Measurements from ENCODE around the gene STXBP2. TPM values are rescaled to one million over a fixed set of nuclear protein-coding genes. Genes with fewer than 3 reads are reported as not detected.
"Not testable (repeated sequence)": the region's sequence is repeated elsewhere in the genome, so short reads cannot be mapped to it uniquely, and the experiment has no call there.

The STXBP2 gene
- total RNA-seq, 1 donor from 2014 or later = 48.0 TPM

DNA sequence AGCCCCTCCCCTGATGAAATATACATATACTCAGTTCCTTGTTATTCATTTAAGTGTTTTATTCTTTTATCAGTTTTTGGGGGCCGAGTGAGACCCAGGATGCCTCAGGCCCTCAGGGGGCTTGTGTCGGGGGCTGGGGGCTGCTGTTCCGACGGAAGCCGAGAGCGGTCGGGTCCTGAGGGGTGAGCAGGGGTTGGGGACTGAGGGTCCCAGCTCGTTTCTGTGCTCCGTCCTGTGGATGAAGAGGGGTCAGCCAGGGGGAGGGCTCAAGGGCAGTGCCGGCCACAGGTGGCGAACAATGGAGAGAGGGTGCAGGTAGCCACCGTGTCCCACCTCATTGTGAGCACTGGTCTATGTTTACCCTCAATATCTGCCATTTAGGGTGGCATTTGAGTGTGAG, 5.3 kb upstream of the STXBP2 start:
- DNase-seq (ENCODE audit: low spot score) = no peak
- no peak for ATAC-seq

DNA sequence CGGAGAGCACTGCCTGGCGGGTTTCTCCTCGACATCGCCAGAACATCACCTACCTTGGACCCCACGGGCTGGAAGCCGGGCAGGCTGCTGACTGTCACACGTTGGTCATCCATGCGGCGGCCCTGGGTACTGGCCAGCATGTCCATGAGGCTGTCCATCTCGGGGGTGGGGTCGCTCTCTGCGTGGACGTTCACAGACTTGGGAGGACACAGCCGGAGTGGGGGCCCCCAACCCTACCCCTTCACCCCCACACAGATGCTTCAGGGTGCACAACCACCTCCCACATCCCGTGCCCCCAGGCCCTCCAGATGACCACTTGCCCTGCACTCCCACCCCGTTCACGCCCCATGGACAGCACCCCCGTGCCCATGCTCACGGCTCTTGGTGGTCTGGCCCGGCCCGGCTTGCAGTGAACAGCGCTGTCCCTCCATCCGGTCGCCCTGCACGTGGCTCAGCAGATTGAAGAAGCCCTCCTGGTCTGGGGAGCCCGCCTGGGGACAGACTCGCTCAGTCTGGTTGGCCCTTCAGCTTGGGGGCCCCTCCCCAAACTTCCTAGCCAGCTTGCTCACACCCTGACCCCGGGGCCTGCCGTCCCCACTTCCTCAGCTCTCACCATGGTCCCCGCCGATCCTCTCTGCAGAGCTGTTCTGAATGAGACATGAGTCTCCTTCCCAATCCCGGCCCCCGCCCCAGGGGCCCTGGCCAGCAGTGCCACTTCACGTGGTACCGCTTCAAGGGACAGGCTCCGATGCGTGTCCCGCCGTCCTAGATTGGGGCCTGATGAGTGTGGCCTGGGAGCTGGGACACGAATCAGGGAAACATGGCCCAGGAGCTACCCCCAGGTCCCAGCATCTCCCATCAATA, 4.3 kb upstream of the STXBP2 start:
- no peak for DNase-seq (ENCODE audit: low spot score)
- no peak for ATAC-seq

DNA sequence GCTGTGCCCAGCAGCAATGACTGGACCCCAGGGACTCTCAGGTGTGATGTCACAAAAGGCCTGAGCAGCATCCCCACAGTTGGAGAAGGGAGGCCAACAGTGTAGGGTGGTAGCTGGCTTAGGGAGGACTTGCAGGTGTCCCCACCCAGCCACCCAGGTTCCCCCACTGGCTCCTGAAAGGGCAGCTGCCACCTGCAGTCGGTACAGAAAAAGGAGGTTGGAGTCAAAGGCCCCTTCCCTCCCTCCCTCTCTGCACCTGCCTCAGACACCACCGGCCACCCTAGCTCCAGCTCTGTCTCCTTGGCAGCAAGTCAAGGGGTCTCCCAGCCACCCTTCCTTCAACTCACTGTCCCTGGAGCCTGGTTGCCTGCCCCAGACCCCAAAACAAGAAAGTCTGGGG, 3.2 kb upstream of the STXBP2 start, which contains the start of gene PCP2:
TSS of gene PCP2 (minus strand) at position 22 of the 400 bp plus-strand sequence. CDS start 262 bp downstream, outside the sequence.
- ATAC-seq = no peak
- DNase-seq (ENCODE audit: low spot score) = no peak

DNA sequence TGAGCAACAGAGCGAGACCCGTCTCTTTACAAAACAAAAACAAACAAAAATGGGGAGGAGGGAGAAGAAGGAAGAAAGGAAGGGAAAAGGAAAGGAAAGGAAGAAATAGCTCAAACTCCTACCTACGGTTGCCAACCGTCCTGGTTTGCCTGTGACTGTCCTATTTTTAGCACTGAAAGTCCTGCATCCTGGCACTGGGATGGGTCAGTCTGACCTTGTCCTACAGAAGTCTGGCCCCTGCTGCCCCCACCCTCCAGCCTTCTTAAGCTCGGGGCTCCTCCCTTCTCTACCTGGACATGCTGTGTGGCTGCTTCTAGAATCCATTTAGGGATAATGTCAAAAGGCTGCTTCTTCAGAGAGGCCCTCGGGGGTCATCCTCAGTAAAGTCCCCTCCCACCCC, 1.2 kb upstream of the STXBP2 start:
- DNase-seq (ENCODE audit: low spot score) (no peak), ATAC-seq (no peak)

DNA sequence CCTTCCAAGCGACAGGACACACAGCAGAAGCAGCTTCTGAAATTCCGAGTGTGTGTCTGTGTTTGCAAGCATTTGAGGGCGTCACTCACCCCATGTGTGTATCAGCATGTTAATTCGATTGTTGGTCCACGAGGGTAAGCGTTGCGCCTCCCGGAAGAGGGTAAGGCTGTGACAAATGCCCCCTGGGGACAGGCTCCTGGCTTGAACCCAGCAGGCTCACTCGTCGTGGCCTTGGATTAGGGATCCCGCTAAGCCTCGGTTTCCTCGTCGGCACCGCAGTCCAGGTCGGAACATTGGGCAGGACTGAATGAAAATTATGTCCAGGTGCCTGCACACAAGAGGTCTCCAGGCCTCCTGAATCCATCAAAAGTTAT, 606 bp upstream of the STXBP2 start:
- DNase-seq (ENCODE audit: low spot score) (no peak), ATAC-seq (no peak)

DNA sequence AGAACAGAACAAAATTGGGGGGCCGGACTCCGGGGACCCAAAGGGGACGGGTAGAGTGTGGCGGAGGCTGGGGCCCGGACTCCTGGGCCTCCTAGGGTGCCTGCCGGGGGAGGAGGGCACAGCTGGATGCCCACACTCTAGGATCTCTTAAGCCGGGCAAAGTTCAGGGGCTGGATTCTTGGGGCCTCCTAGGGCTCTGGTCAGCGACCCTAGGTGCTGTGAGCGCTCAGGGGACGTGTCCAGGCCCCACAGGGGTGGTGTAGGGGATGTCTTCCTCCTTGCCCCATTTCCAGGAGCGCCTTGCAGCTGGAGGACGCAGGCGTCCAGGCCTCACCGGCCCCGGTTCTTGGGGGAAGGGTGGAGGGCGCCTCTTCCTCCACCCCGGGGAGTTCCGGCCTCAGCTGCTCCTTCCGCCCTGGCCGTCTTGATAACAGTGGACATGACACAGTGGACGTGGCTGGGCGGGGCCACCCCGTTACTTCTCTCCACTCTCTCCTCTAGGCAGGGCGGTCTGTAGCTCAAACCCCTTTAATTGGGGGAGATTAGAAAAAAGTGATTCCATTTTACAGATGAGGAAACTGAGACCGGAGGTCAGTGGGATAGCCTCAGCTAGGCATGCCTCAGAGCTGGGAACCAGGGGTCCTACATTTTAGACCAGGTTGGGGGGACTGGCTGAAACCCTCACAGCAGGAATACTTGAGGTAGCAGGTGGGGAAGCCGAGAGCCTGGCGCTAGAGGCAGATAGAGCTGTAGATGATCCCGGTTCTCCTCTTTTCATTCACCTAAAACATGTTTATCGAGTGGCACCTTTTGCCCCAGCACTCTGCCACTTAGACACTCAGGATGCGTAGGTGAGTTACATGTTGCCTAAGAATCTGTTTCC, 705 bp downstream of the STXBP2 start:
- ATAC-seq = peak; percentile 40
- peak; percentile 60 for DNase-seq (ENCODE audit: low spot score)

DNA sequence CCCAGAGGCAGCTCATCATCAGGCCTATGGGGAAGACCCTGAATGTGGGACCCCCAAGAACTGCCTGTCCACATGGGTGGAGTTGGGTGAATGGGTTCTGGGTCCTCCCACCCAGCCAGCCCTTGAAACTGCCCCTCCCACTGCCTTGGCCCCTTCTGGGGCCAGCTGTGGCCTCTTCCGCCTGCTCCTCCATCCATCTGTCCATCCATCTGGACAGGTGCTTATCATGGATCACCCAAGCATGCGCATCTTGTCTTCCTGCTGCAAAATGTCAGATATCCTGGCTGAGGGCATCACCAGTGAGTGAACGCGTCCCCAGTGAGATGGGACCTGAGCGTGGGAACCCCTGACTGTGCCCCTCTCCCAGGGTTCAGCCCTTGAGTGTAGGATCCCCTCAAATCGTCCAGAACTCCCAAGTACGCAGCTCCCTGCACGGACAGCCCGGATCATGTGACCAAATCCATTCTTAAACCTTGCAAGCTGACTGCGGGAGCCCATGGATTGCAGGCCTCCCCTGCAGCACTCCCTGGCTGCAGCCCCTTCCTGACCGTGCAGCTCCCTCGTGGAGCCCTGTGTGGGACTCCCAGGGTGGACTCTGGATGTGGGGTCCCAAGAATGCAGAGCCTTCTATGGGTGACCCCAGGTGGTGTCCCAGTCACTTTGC, 2.0 kb downstream of the STXBP2 start:
- no peak for ATAC-seq
- DNase-seq (ENCODE audit: low spot score) = no peak

DNA sequence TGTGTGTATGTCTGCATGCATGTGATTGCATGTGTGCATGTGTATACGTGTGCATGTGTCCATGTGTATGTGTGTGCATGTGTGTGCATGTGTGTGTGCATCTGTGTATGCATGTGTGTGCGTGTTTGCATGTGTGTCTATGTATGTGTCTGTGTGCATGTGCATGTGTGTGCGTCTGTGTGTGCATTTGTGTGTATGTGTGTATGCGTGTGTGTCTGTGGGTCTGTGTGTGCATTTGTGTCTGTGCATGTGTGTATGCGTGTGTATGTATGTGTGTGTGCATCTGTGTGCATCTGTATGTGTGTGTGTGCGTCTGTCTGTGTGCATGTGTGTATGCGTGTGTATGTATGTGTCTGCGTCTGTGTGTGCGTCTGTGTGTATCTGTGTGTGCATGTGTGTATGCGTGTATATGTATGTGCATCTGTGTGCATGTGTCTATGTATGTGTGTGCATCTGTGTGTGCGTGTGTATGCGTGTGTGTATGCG, 3.0 kb downstream of the STXBP2 start:
- no peak for DNase-seq (ENCODE audit: low spot score)
- no peak for ATAC-seq

DNA sequence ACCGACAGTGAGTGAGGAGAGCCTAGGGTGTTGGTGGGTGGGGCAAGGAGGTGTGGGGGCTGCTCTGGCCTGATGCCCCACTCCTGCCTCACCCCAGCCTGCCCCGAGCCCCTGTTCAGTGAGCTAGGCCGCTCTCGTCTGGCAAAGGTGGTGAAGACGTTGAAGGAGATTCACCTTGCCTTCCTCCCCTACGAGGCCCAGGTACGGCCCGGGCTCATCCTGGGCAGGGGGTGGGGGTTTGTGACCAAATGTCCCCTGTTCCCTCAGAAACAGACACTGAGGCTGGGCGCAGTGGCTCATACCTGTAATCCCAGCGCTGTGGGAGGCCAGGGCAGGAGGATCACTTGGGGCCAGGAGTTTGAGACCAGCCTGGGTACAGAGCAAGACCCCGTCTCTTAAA, 3.9 kb downstream of the STXBP2 start:
- ATAC-seq (no peak), DNase-seq (ENCODE audit: low spot score) (no peak)

DNA sequence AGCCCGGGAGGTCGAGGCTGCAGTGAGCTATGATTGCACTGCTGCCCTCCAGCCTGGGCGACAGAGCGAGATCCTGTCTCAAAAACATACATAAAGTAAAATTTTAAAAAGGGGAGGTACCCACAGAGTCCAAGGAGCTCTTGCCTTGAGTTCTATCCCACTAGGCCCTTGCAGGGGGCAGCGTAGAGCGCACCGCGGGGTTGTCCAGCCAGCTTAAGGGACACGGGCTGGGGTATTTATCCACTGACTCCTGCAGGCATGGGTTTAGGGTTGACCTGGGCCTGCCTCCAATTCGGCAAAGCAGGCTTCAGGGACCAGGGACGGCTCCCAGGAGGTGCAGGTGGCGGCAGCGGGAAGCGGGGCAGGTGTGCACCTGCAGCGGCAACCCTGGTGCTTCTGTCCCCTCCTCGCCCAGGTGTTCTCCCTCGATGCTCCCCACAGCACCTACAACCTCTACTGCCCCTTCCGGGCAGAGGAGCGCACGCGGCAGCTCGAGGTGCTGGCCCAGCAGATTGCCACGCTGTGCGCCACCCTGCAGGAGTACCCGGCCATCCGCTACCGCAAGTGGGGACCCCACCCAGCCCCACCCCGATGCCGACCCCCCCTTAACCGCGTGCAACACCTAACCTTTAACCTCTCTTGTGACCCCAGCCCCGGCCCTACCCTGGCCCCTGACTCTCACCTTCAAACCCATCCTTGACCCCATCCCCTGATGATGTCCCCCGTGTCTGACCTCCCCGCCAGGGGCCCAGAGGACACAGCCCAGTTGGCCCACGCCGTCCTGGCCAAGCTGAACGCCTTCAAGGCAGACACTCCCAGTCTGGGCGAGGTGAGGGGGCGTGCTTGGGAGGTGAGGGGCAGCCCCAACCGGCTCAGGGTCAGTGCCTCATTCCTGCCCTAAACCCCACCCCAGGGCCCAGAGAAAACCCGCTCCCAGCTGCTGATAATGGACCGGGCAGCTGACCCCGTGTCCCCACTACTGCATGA, 4.7 kb downstream of the STXBP2 start:
- ATAC-seq = no peak
- DNase-seq (ENCODE audit: low spot score) = no peak

DNA sequence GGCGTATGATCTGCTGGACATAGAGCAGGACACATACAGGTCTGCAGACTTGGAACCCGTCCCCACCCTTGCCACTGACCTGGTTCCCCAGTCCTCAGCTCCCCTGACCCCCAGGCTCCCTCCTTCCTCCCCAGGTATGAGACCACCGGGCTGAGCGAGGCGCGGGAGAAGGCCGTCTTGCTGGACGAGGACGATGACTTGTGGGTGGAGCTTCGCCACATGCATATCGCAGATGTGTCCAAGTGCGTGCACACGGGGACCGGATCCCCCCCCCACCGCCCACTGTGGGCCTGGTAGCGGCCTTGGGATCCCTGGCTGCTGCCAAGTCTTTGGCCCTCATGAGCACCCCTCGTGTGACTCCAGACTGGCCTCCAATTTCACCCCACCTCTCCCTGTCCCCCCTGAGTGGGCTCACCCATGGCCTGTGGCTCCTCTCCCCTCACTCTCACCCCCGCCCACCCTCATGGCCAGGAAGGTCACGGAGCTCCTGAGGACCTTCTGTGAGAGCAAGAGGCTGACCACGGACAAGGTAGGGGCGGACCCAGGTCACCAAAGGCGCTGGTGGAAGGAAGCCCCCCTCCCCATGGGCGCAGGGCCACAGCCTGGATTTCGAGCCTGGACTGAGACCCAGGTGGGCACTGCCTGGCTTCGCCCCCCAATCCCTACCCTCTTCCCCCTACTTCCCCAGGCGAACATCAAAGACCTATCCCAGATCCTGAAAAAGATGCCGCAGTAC, 5.6 kb downstream of the STXBP2 start:
- ATAC-seq (no peak), DNase-seq (ENCODE audit: low spot score) (no peak)

DNA sequence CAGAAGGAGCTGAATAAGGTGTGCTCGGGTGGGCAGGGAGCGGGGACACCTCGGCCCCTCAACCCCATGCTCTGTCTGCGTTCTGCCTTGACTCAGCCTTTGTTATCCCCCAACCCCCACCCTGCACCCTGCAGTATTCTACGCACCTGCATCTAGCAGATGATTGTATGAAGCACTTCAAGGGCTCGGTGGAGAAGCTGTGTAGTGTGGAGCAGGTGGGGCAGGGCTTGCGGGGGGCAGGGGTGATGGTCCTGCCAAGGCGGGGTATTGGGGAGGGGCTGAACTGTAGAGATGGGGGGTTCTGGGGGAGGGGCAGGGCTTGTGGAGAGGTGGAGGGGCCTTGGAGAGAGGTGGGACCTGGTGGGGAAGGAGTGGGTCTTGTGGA, 6.1 kb downstream of the STXBP2 start:
- DNase-seq (ENCODE audit: low spot score) (no peak), ATAC-seq (no peak)

DNA sequence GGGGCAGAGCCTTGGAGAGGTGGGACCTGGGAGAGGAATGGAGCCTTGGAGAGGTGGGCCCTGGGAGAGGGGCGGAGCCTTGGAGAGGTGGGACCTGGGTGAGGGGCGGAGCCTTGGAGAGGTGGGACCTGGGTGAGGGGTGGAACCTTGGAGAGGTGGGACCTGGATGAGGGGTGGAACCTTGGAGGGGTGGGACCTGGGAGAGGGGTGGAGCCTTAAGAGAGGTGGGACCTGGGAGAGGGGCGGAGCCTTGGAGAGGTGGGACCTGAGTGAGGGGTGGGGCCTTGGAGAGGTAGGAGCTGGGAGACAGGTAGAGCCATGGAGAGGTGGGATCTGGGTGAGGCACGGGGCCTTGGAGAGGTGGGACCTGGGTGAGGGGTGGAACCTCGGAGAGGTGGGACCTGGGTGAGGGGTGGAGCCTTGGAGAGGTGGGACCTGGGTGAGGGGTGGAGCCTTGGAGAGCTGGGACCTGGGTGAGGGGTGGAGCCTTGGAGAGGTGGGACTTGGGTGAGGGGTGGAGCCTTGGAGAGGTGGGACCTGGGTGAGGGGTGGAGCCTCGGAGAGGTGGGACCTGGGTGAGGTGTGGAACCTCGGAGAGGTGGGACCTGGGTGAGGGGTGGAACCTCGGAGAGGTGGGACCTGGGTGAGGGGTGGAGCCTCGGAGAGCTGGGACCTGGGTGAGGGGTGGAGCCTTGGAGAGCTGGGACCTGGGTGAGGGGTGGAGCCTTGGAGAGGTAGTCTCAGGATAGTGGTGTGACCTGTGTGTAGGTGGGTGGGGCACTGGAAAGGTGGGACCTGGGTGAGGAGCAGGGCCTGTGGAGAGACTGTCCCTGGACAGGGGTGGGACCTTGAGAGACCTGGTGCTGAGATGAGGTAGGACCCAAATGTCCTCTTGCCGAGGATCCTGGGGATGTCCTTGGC, 7.0 kb downstream of the STXBP2 start:
- not testable (repeated sequence) for ATAC-seq; DNase-seq (ENCODE audit: low spot score)

DNA sequence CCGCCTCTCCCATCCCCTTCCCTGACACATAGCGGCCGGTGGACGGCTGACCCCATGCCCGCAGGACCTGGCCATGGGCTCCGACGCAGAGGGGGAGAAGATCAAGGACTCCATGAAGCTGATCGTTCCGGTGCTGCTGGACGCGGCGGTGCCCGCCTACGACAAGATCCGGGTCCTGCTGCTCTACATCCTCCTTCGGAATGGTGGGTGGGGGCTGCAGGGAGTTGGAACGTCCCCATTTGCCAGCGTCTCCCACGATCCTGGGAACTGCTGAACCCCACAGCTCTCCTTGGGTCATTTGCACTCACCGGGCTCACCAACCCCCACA, 7.6 kb downstream of the STXBP2 start:
- DNase-seq (ENCODE audit: low spot score) (no peak), ATAC-seq (no peak)

DNA sequence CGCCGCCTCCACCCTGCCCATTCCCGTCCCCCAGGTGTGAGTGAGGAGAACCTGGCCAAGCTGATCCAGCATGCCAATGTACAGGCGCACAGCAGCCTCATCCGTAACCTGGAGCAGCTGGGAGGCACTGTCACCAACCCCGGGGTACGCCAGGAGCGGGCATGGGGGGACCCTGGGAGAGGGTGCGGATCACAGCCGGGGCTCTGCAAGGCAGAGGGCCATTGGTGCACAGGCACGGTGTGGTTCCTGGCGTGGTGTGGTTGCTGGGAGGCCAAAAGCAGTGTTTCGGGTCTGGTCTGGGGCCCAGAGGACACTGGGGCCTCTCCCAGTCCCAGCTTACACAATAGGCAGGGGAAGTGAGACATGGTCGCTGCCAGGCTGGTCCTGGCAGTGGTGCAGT, 8.3 kb downstream of the STXBP2 start:
- DNase-seq (ENCODE audit: low spot score) (no peak), ATAC-seq (no peak)

DNA sequence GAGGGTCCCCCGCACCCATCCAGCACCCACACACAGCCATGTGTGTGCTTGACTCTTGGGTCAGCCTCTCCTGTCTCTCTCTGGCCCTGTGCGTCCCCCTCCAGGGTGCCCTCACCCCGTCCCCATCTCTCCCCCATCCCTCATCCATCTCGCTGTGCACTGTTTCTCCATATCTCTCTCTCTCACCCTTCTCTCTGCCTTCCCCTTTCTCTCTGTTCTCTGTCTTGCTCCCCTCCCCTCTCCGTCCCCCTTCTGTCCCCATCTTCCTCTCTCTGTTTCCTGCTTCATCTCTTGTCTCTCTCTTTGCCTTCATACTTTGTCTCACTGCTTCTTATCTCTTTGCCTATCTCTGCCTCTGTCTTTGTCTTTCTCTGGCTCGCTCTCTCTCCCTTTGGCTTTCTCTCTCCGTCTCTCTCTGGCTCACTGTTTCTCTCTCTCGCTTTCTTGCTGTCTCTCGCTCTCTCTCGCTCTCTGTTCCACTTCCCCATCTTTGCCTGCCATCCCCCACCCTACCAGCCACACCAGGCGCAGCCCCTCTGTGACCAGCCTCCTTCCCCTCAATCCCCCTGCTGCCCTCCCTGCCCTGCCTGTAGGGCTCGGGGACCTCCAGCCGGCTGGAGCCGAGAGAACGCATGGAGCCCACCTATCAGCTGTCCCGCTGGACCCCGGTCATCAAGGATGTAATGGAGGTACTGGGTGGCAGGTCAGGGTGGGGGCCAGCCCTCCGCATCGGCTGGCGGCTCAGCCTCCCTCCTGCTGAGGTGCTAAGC, 8.9 kb downstream of the STXBP2 start:
- no peak for ATAC-seq
- DNase-seq (ENCODE audit: low spot score) = no peak

DNA sequence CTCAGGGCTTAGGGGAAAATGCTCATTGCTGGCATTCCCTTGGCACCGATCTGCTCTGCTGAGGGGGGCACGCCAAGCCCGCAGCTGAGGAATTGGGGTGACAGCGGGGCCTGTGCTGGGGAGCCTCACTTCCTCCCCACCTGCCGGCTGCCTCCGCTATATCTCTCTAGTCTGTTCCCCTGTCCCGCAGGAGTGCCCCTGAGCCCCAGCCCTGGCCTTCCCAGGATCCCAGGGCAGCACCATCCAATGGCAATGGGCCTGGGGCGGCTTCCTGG, 9.5 kb downstream of the STXBP2 start:
- DNase-seq (ENCODE audit: low spot score) = no peak
- ATAC-seq = no peak

DNA sequence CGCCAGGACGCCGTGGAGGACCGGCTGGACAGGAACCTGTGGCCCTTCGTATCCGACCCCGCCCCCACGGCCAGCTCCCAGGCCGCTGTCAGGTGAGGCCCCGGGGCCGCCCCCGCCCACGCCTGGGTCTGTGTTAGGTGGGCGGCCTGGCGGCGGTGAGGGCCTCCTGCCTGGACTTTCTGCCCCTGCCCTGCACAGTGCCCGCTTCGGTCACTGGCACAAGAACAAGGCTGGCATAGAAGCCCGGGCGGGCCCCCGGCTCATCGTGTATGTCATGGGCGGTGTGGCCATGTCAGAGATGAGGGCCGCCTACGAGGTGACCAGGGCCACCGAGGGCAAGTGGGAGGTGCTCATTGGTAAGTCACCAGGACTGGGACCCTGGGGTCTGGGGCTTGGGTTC, 10.2 kb downstream of the STXBP2 start:
- no peak for DNase-seq (ENCODE audit: low spot score)
- ATAC-seq = no peak
